ENCODE measurements around the gene ANKRD10.

The ANKRD10 gene

GRCh38 chr13:110874508-110874960 is 40.3 kb downstream of the ANKRD10 start:
- H3K4me1 Mint-ChIP-seq, result peaks cover 9% of the 10 kb centered on the region
- peaks cover 15% of the 10 kb centered on the region for H3K27me3 Mint-ChIP-seq
- no peak overlapping the region for H3K27ac Mint-ChIP-seq
- DNase-seq, result peak; percentile 68
- H3K36me3 Mint-ChIP-seq, result no peaks in the 10 kb centered on the region
- H3K9me3 Mint-ChIP-seq, result no peaks in the 10 kb centered on the region
- peak overlapping the region; percentile 53 for H3K4me3 Mint-ChIP-seq
- CTCF ChIA-PET, result no interaction called here

DNA sequence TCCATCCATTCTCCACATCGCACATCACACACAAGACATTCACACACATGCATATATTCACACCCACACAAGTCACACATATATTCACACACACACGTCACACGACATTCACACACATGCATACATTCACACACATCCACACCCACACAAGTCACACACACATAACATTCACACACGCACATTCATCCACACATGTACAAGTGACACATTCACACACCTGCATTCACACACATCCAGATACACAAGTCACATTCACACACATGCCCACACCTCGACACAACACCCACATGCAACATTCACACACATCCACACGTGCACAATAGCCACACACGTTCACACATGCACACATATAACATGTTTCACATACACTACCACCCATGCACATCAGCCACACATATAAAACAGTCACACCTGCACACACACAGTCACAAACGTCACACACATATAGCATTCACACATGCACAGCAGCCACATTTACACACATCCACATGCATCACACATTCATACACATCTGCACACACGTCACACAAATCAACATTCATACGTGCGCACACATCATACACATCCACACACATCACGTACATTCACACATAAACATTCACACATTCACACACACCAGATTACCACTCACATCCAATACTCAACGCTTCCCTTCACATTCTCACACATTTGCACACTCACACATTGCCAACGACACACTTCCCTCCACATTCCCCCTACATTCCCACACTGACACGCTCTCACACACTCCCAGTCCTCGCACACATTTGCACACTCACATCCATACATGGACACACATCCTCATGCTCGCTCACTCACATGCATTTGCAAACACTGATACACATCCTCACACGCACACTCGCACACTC is 41.0 kb downstream of the ANKRD10 start:
- Mint-ChIP-seq H3K4me1 (peaks cover 9% of the 10 kb centered on the region), H3K27me3 (peaks cover 22% of the 10 kb centered on the region), H3K27ac (no peak overlapping the region), H3K9me3 (no peaks in the 10 kb centered on the region), H3K4me3 (no peak overlapping the region), H3K36me3 (no peaks in the 10 kb centered on the region)
- DNase-seq, result no peak
- CTCF ChIA-PET, result no interaction called here

GRCh38 chr13:110872768-110873638 is 41.9 kb downstream of the ANKRD10 start:
- Mint-ChIP-seq H3K4me1 (peaks cover 9% of the 10 kb centered on the region), H3K4me3 (no peak overlapping the region), H3K27me3 (peaks cover 30% of the 10 kb centered on the region), H3K9me3 (no peaks in the 10 kb centered on the region), H3K27ac (no peak overlapping the region), H3K36me3 (no peaks in the 10 kb centered on the region)
- CTCF ChIA-PET, result no interaction called here
- no peak for DNase-seq

GRCh38 chr13:110872034-110872767 is 42.7 kb downstream of the ANKRD10 start:
- CTCF ChIA-PET, result no interaction called here
- Mint-ChIP-seq H3K36me3 (no peaks in the 10 kb centered on the region), H3K27me3 (peaks cover 38% of the 10 kb centered on the region), H3K27ac (no peak overlapping the region), H3K4me1 (peaks cover 9% of the 10 kb centered on the region), H3K4me3 (no peak overlapping the region), H3K9me3 (no peaks in the 10 kb centered on the region)
- no peak for DNase-seq

DNA sequence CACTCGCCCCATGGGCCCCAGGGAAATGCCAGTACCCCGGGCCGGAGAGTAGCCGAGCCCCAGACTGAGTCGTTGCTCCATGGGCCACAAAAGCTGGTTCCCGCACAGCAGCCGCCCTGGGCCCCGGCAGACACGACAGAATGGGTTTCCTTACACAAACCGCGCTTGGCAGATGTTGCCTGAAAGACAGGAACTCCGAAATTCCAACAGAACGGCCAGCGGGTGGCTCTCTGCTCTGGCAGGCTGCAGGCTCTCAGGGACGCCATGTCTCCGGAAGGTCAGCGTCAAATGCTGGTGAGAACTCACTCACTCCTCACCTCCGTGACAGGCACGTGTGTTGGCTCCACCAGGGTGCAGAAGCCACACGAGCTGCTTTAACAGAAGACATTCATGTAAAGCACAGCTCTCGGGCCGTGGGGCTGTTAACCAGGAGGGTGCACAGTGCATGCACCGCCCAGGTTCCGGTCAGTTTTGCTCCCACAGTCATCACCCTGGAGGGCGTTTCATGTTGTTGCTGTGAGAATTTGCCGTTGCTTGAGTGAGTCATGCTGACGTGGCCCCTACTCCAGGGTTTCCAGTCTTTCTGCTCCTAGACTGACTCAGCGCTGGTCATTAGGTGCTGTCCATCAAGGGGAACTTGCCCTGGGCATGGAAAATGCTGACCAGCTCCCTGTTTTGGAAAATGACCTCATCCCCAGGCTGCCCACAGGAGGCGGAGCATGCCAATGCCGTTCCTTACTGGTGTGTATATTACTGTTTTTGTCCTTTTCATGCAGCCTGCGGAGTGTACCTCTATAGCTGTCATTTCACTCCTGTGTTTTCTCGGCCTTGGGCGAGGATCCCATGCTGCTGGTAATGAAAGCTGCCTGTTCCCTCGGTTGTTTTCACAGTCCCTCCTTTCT is 44.8 kb downstream of the ANKRD10 start:
- Mint-ChIP-seq H3K27me3 (peaks cover 53% of the 10 kb centered on the region), H3K27ac (no peak overlapping the region), H3K36me3 (no peaks in the 10 kb centered on the region), H3K4me3 (no peak overlapping the region), H3K4me1 (peaks cover 6% of the 10 kb centered on the region), H3K9me3 (no peaks in the 10 kb centered on the region)
- no peak for DNase-seq
- CTCF ChIA-PET, result no interaction called here

DNA sequence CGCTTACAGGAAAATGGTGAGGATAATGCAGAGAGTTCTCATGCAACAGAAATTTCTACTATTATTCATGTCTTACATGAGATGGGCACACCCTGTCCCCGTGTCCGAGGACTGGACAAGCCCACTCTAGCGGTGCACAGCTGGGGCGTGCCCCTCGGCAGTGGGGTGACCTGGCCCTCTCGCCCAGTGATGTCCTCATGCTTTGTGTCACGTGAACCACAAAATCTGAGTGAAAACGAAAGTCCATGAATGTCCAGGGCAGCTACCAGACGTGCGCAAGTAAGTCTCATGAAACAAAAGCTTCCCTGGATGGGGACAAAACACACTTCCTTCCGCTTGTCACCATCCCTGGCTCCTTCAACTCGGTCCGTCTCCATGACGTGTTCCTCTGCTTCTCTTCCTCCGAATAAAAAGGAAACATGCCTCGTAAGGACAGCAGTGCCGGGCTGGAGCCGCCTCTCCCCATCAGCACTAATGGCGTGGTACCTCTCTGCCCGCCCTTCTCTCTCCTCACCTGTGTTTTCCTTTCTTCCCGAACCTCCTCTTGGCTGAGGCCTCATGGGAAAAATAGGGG is 45.6 kb downstream of the ANKRD10 start:
- H3K4me1 Mint-ChIP-seq, result peaks cover 2% of the 10 kb centered on the region
- CTCF ChIA-PET, result no interaction called here
- peaks cover 59% of the 10 kb centered on the region for H3K27me3 Mint-ChIP-seq
- no peak overlapping the region for H3K27ac Mint-ChIP-seq
- H3K36me3 Mint-ChIP-seq, result no peaks in the 10 kb centered on the region
- no peaks in the 10 kb centered on the region for H3K9me3 Mint-ChIP-seq
- no peak overlapping the region for H3K4me3 Mint-ChIP-seq
- no peak for DNase-seq

DNA sequence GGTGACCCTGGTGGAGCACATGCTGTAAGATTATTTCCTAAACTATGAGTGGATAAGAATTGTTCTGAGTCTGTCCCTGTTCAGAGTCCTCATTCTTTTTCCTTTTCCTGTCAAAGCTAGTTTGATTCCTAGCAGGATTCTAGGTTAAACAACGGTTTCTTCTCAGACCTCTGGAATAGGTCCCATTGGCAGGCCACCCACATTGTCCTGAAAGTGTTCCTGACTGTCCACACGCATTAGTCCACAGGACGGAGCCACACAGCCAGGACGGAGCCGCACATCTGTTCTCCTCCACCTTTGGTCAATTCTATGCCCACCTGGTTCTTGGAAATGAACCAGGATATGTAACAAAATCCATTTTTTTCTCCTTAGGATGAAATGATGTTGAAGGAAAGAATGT is 46.1 kb downstream of the ANKRD10 start:
- H3K36me3 Mint-ChIP-seq, result no peaks in the 10 kb centered on the region
- no peak overlapping the region for H3K4me3 Mint-ChIP-seq
- no peak overlapping the region for H3K27ac Mint-ChIP-seq
- no peak for DNase-seq
- peaks cover 2% of the 10 kb centered on the region for H3K4me1 Mint-ChIP-seq
- H3K9me3 Mint-ChIP-seq, result no peaks in the 10 kb centered on the region
- peaks cover 63% of the 10 kb centered on the region for H3K27me3 Mint-ChIP-seq
- CTCF ChIA-PET, result no interaction called here

DNA sequence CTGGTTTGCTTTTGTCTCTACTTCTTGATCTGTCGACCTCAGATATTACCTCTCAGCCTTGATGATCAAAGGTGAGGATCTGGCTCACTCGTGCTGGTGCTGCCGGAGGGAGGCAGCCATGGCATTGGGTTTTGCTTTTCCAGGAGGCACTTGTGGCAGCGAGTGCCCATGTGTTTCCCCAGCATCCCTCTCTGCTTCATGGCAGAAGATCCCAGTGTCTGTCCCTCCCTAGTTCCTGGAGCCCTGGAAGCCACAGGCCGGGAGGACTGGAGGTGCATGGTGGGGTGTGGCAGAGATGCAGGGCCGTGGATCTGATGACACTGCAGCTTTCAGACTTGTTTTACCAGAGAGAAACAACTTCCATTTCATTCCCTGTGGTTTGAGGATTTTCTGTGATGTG is 47.5 kb downstream of the ANKRD10 start:
- CTCF ChIA-PET, result no interaction called here
- peaks cover 70% of the 10 kb centered on the region for H3K27me3 Mint-ChIP-seq
- H3K4me3 Mint-ChIP-seq, result no peak overlapping the region

DNA sequence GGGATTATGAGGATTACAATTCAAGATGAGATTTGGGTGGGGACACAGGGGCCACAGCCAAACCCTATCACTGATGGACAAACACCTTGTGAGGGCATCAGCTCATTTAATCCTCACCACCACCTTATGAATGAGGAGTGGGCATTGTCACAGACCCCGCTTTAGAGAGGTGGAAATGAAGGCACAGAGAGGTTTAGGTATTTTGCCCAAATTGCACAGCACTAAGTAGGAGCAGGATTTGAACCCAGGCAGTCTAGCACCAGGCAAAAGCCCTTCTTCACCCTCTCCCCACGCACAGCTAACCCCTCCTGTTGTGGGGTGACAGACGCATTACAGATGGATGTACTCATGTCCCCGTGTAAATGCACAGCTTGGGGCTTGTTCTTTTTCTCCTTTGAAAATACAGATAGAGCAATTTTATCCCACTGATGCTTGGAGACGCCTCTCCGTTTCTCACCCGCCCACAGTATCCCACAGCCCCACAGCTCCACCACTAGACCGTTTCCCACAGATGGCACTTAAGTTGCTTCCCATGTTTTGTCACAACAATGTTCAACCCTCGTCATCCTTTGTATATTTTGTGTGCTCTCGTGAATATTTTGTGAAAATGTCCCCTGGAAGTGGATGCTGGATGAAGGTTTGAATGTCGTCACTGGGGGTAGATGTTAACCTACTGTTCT is 48.2 kb downstream of the ANKRD10 start:
- CTCF ChIA-PET, result no interaction called here
- DNase-seq, result no peak
- Mint-ChIP-seq H3K27ac (no peak overlapping the region), H3K27me3 (peaks cover 70% of the 10 kb centered on the region), H3K4me3 (no peak overlapping the region), H3K36me3 (no peaks in the 10 kb centered on the region), H3K4me1 (peaks cover 2% of the 10 kb centered on the region), H3K9me3 (no peaks in the 10 kb centered on the region)

More for the DNA sequence above, 47.5 kb downstream of the ANKRD10 start:
- H3K9me3 Mint-ChIP-seq, result no peaks in the 10 kb centered on the region
- H3K36me3 Mint-ChIP-seq, result no peaks in the 10 kb centered on the region
- peaks cover 2% of the 10 kb centered on the region for H3K4me1 Mint-ChIP-seq
- DNase-seq, result no peak
- H3K27ac Mint-ChIP-seq, result no peak overlapping the region

GRCh38 chr13:110863685-110864084 is 51.2 kb downstream of the ANKRD10 start:
- CTCF ChIA-PET, result no interaction called here
- DNase-seq, result no peak
- Mint-ChIP-seq H3K4me3 (no peak overlapping the region), H3K4me1 (no peaks in the 10 kb centered on the region), H3K36me3 (no peaks in the 10 kb centered on the region), H3K9me3 (no peaks in the 10 kb centered on the region), H3K27me3 (peaks cover 49% of the 10 kb centered on the region), H3K27ac (no peak overlapping the region)

DNA sequence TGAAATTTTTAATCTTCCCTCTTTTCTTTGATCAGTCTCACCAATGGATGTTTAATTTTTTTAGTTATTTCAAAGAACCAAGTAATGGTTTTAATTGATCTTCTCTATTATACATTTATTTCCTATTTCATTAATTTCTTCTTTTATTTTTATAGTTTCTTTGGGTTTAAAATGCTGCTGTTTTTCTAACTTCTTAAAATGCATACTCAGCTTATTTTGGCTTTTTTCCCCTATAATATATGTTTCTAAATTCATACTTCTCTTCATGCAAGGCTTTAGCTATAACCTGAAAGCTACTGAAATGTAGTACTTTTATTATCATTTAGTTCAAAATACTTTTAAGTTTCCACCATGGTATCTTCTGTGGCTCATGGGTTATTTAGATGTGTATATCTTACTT is 53.9 kb downstream of the ANKRD10 start:
- DNase-seq, result no peak
- Mint-ChIP-seq H3K27me3 (peaks cover 29% of the 10 kb centered on the region), H3K27ac (no peak overlapping the region), H3K4me1 (peaks cover 12% of the 10 kb centered on the region), H3K4me3 (no peak overlapping the region), H3K9me3 (peaks cover 5% of the 10 kb centered on the region), H3K36me3 (no peaks in the 10 kb centered on the region)
- CTCF ChIA-PET, result no interaction called here

DNA sequence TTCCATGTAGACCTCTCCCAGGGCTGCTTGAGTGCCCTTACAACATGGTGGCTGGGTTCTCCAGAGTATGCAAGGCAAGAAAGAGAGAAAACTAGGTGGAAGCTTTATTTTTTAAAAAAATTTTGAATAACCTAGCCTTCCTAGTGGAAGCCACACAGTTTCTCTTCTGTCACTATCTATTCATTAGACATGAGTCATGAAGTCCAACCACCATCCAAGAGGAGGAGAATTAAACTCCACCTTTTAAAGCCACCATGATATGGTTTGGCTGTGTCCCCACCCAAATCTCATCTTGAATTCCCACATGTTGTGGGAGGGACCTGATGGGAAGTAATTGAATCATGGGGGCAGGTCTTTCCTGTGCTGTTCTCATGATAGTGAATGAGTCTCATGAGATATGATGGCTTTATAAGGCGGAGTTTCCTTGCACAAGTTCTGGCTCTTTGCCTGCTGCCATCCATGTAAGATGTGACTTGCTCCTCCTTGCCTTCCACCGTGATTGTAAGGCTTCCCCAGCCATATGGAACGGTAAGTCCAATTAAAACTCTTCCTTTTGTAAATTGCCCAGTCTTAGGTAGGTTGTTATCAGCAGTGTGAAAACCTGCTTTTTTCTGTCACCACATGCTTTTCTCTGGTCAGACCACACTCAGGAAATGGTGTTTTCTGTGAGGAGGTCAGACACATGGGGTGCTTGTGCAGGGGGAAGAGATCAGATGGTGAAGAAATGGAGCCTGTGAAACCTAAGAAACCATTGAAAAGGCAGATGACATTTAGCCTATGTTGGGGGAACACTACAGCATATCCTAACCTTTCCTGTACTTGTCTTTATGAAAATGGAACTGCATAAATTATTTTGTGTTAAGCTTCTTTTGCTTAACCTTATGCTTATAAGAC is 57.7 kb downstream of the ANKRD10 start:
- Mint-ChIP-seq H3K36me3 (no peaks in the 10 kb centered on the region), H3K4me3 (no peak overlapping the region), H3K27ac (no peak overlapping the region), H3K4me1 (peaks cover 12% of the 10 kb centered on the region), H3K27me3 (peaks cover 10% of the 10 kb centered on the region), H3K9me3 (peaks cover 8% of the 10 kb centered on the region)
- DNase-seq, result no peak
- CTCF ChIA-PET, result no interaction called here
